HCT116 (cell line): ENCODE measurements around the gene RNF8. TPM values are rescaled to one million over a fixed set of nuclear protein-coding genes. Genes with fewer than 3 reads are reported as not detected.
"Not testable (repeated sequence)": the region's sequence is repeated elsewhere in the genome, so short reads cannot be mapped to it uniquely, and the experiment has no call there.

Source experiments
- ATAC-seq: fragments of 200-7000 bp; cut with Tn5 transposase; 2 replicates; pipeline ENCODE4 v1.9.1; 2020; ENCODE audit warnings: mild to moderate bottlenecking, moderate library complexity
- BruUV-seq: library from RNA; stranded (reverse); fragments of 400-500 nt; replicated peaks from 2 replicates; lab custom pipeline; 2021; lab: Mats Ljungman, UMichigan
- CTCF ChIA-PET: fragments of 300-600 bp; sonication (Branson Sonifier 250); formaldehyde crosslinking; loops from one replicate; lab custom pipeline; 2021; ENCODE audit warnings: antibody characterized with exemption; lab: Charles Lee
- POLR2A ChIA-PET: fragments of 300-600, 350-600 bp; sonication (Branson Sonifier 250); formaldehyde crosslinking; loops from one replicate; lab custom pipeline; 2021; ENCODE audit warnings: antibody characterized with exemption; lab: Charles Lee
- RAD21 ChIA-PET, 2 experiments: fragments of 300-600 bp; sonication (Branson Sonifier 250); formaldehyde crosslinking; loops; one replicate each; lab custom pipeline; 2023; ENCODE audit warnings: low total read pairs in 2 of 2; ENCODE audit not compliant: uncharacterized antibody in 2 of 2, unreplicated experiment in 2 of 2, low non-redundant PET in 1 of 2; lab: Charles Lee
- DNase-seq: peaks from one replicate; pipeline ENCODE4 v3.0.0-alpha.2; 2010; ENCODE audit warnings: low read depth, low spot score
- H2AFZ ChIP-seq: fragments of 200-600 bp; shearing (Covaris generic), sonication (generic); 2 replicates; pipeline ENCODE4 v1.6.1; 2017; ENCODE audit warnings: low read depth, mixed run types, mixed read lengths, antibody characterized with exemption, low read length; ENCODE audit not compliant: poor library complexity, severe bottlenecking
- H3K27ac ChIP-seq: 2 replicates; pipeline ENCODE4 v1.5.1; 2012; ENCODE audit warnings: low read depth, low read length
- H3K27me3 ChIP-seq: fragments of 200-600 bp; sonication (generic); 2 replicates; pipeline ENCODE4 v1.6.1; 2016; ENCODE audit warnings: mixed run types, low read length, mixed read lengths; ENCODE audit not compliant: insufficient read depth
- H3K36me3 ChIP-seq, 2 experiments: fragments of 200-500 bp in 1 of 2; fragments of 200-600 bp in 1 of 2; sonication (Bioruptor generic) in 1 of 2; sonication (generic) in 1 of 2; 2 replicates each; pipeline versions ENCODE4 v1.5.1 to v1.6.1; 2014 to 2016; ENCODE audit warnings: low read length in 2 of 2, inconsistent platforms in 1 of 2, mixed read lengths in 1 of 2, mixed run types in 1 of 2; ENCODE audit not compliant: insufficient read depth in 2 of 2, control insufficient read depth in 1 of 2
- H3K4me1 ChIP-seq, 2 experiments: fragments of 200-600 bp in 1 of 2; sonication (generic) in 1 of 2; 2 replicates each; pipeline versions ENCODE4 v1.5.1 to v1.6.1; 2012 to 2017; ENCODE audit warnings: low read length in 2 of 2, inconsistent platforms in 1 of 2, mild to moderate bottlenecking in 1 of 2, mixed read lengths in 1 of 2, mixed run types in 1 of 2, moderate library complexity in 1 of 2; ENCODE audit not compliant: insufficient read depth in 2 of 2, control insufficient read depth in 1 of 2
- H3K4me2 ChIP-seq: fragments of 200-600 bp; sonication (generic); 2 replicates; pipeline ENCODE4 v1.6.1; 2017; ENCODE audit warnings: mixed run types, low read length, mixed read lengths
- H3K4me3 ChIP-seq, 2 experiments: fragments of 200-600 bp in 1 of 2; sonication (generic) in 1 of 2; replicated peaks in 1 of 2; 2 replicates each; pipeline ENCODE4 v1.5.1; 2011 to 2016; ENCODE audit warnings: low read length in 2 of 2, control low read depth in 1 of 2, low read depth in 1 of 2, mild to moderate bottlenecking in 1 of 2, mixed read lengths in 1 of 2, mixed run types in 1 of 2
- H3K79me2 ChIP-seq: fragments of 200-600 bp; sonication (generic); 2 replicates; pipeline ENCODE4 v1.6.1; 2017; ENCODE audit warnings: mild to moderate bottlenecking, mixed run types, low read length, moderate library complexity, mixed read lengths; ENCODE audit not compliant: insufficient read depth
- H3K9ac ChIP-seq: fragments of 200-600 bp; sonication (generic); 2 replicates; pipeline ENCODE4 v1.6.1; 2016; ENCODE audit warnings: low read length, mixed read lengths
- H3K9me2 ChIP-seq: fragments of 200-600 bp; sonication (generic), shearing (Covaris generic); 2 replicates; pipeline ENCODE4 v1.6.1; 2017; ENCODE audit warnings: mixed run types, mild to moderate bottlenecking, moderate library complexity; ENCODE audit not compliant: insufficient read depth
- H3K9me3 ChIP-seq, 2 experiments: fragments of 200-500 bp in 1 of 2; fragments of 200-600 bp in 1 of 2; sonication (Bioruptor generic) in 1 of 2; sonication (generic) in 1 of 2; 2 replicates each; pipeline ENCODE4 v1.6.1; 2014 to 2017; ENCODE audit warnings: low read length in 2 of 2, mixed read lengths in 2 of 2, inconsistent platforms in 1 of 2, low read depth in 1 of 2, mild to moderate bottlenecking in 1 of 2, mixed run types in 1 of 2, moderate library complexity in 1 of 2; ENCODE audit not compliant: control insufficient read depth in 1 of 2, insufficient read depth in 1 of 2
- H4K20me1 ChIP-seq: fragments of 200-600 bp; sonication (generic), shearing (Covaris generic); 2 replicates; pipeline ENCODE4 v1.6.1; 2017; ENCODE audit warnings: mixed run types, mild to moderate bottlenecking, moderate library complexity; ENCODE audit not compliant: insufficient read depth
- ATF3 ChIP-seq: IDR thresholded peaks from 2 replicates; pipeline ENCODE4 v1.6.1; 2012
- CEBPB ChIP-seq: IDR thresholded peaks from 2 replicates; pipeline ENCODE4 v1.6.1; 2012; ENCODE audit warnings: low read depth
- EGR1 ChIP-seq: IDR thresholded peaks from 2 replicates; pipeline ENCODE4 v1.6.1; 2012; ENCODE audit warnings: low read depth
- ELF1 ChIP-seq: IDR thresholded peaks from 2 replicates; pipeline ENCODE4 v1.6.1; 2012; ENCODE audit warnings: low read depth, borderline replicate concordance
- EZH2 ChIP-seq: fragments of 200-600 bp; sonication (generic); IDR thresholded peaks from 2 replicates; pipeline ENCODE4 v1.6.1; 2017; ENCODE audit warnings: antibody characterized with exemption, mixed run types
- EZH2phosphoT487 ChIP-seq: fragments of 200-600 bp; IDR thresholded peaks from 2 replicates; pipeline ENCODE4 v1.6.1; 2018; ENCODE audit warnings: antibody characterized with exemption, borderline replicate concordance
- FOSL1 ChIP-seq: IDR thresholded peaks from 2 replicates; pipeline ENCODE4 v1.6.1; 2012; ENCODE audit warnings: low read depth
- JUND ChIP-seq: IDR thresholded peaks from 2 replicates; pipeline ENCODE4 v1.6.1; 2012
- POLR2A ChIP-seq: IDR thresholded peaks from 2 replicates; pipeline ENCODE4 v1.7.0; 2011; ENCODE audit warnings: borderline replicate concordance; ENCODE audit not compliant: insufficient read depth, insufficient read length; ENCODE audit errors: extremely low read depth
- POLR2AphosphoS5 ChIP-seq: IDR thresholded peaks from 2 replicates; pipeline ENCODE4 v1.6.1; 2011; ENCODE audit warnings: mild to moderate bottlenecking, low read depth, low read length, moderate library complexity
- RAD21 ChIP-seq: IDR thresholded peaks from 2 replicates; pipeline ENCODE4 v1.6.1; 2012; ENCODE audit warnings: low read depth, mild to moderate bottlenecking
- SIN3A ChIP-seq: IDR thresholded peaks from 2 replicates; pipeline ENCODE4 v1.6.1; 2012; ENCODE audit warnings: low read depth
- SP1 ChIP-seq: IDR thresholded peaks from 2 replicates; pipeline ENCODE4 v1.6.1; 2012; ENCODE audit warnings: low read depth
- SRF ChIP-seq: IDR thresholded peaks from 2 replicates; pipeline ENCODE4 v1.6.1; 2012; ENCODE audit warnings: low read depth
- TCF7L2 ChIP-seq: IDR thresholded peaks from 2 replicates; pipeline ENCODE4 v1.7.0; 2011; ENCODE audit warnings: borderline replicate concordance, inconsistent platforms; ENCODE audit not compliant: insufficient read depth, insufficient read length; ENCODE audit errors: extremely low read depth
- YY1 ChIP-seq: IDR thresholded peaks from 2 replicates; pipeline ENCODE4 v1.6.1; 2011; ENCODE audit warnings: low read length, low read depth, moderate library complexity, mild to moderate bottlenecking; ENCODE audit not compliant: insufficient replicate concordance; ENCODE audit errors: extremely low read depth
- ZFX ChIP-seq: fragments of 450-650 bp; IDR thresholded peaks from 2 replicates; pipeline ENCODE4 v1.6.1; 2017
- ZNF274 ChIP-seq: fragments of 200-500 bp; sonication (Bioruptor generic); IDR thresholded peaks from 2 replicates; pipeline ENCODE4 v1.6.1; 2014; ENCODE audit warnings: mild to moderate bottlenecking, low read depth, low read length, inconsistent platforms
- intact Hi-C: fragments of 100-400 bp; cut with micrococcal nuclease; formaldehyde crosslinking; loops from 2 replicates; pipeline ENCODE4 v1.10.0; 2022
- total RNA-seq: library from RNA; stranded (reverse); gene quantifications from one replicate; pipeline ENCODE4 v1.2.1, GENCODE V29; 2021; ENCODE audit not compliant: unreplicated experiment
- TF ChIP-seq, protein P1 (sequence below): IDR thresholded peaks from 2 replicates; pipeline ENCODE4 v1.6.1; 2011; ENCODE audit warnings: mild to moderate bottlenecking, low read length, moderate library complexity; ENCODE audit not compliant: insufficient replicate concordance; ENCODE audit errors: extremely low read depth
- TF ChIP-seq, protein P2 (sequence below), 3 experiments: fragments of 200-600 bp in 1 of 3; sonication (generic) in 1 of 3; IDR thresholded peaks in 2 of 3; conservative IDR thresholded peaks in 1 of 3; 2 replicates each; pipeline ENCODE4 v1.5.1; 2012 to 2017; ENCODE audit warnings: low read depth in 2 of 3, low read length in 2 of 3, antibody characterized with exemption in 1 of 3, borderline replicate concordance in 1 of 3, control low read depth in 1 of 3, mild to moderate bottlenecking in 1 of 3, mixed read lengths in 1 of 3, mixed run types in 1 of 3, moderate library complexity in 1 of 3; ENCODE audit not compliant: insufficient read depth in 1 of 3

Gene RNF8
- total RNA-seq, 1 experiment from 2014 or later = 28.0 TPM

DNA sequence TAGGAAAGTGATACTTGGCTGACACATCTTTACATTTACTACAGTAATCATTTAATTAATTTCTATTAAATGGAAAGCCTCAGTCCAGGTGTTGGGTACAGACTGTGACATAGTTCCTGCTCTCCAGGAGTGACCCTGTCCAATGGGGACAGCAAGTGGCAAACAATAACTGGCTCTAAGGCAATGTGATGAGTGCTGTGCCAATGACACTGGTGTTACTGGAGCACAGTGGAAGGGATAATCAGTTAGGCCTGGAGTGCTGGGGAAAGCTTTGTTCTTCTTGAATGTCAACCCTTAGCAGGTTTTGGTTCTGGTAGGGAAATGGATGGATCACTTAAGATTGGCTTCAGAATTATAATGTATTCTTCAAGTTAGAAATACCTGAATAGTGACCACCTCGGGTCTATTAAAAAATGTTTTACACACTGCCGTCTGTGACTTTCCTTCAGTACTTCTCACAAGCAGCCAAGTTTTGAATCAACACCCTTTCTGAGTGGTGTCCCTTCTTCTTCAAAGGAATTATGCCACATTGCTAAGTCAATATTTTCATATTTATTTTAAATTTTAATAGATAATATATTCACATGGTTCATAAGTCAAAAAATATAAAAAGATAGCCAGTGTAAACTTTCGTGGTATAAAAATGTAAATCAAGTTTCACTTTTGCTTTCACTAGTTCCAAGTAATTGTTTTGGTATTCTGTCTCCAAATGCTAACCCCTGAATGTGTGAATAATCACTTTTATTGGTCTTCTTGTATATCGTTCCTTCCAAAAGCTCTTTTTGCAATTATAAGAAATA, 88.8 kb downstream of the RNF8 start:
- Histone ChIP-seq H4K20me1 (no peaks in the 10 kb centered on the region), H2AFZ (no peak overlapping the region), H3K27me3 (no peaks in the 10 kb centered on the region), H3K9me2 (no peaks in the 10 kb centered on the region), H3K4me1 (no peaks in the 10 kb centered on the region), H3K36me3 (peaks cover 19 to 30% of the 10 kb centered on the region in 2 experiments), H3K9ac (no peak overlapping the region), H3K27ac (no peak overlapping the region), H3K4me3 (no peak overlapping the region), H3K4me2 (no peak overlapping the region), H3K79me2 (no peaks in the 10 kb centered on the region), H3K9me3 (no peaks in the 10 kb centered on the region)
- no TSS peak for BruUV-seq
- intact Hi-C loops = no loop called here
- no peak for ATAC-seq
- ChIA-PET RAD21 (interaction anchor here in 1 of 2 experiments (0.6 kb wide), 1 partner anchor 249 kb away, joined by 5 read pairs; no protein-coding TSS in a partner anchor), POLR2A (no interaction called here), CTCF (no interaction called here)
- no peak for TF ChIP-seq ZNF274
- TF ChIP-seq EZH2 = no peak
- TF ChIP-seq ZFX = no peak
- TF ChIP-seq POLR2A = no peak
- TF ChIP-seq YY1 = no peak
- TF ChIP-seq FOSL1 = no peak
- no peak for TF ChIP-seq EGR1
- no peak for TF ChIP-seq SRF
- no peak for TF ChIP-seq TCF7L2
- TF ChIP-seq RAD21 = no peak
- TF ChIP-seq ELF1 = no peak
- TF ChIP-seq CEBPB = no peak
- no peak for TF ChIP-seq ATF3
- no peak for TF ChIP-seq POLR2AphosphoS5
- TF ChIP-seq JUND = no peak
- TF ChIP-seq, protein P1, sequence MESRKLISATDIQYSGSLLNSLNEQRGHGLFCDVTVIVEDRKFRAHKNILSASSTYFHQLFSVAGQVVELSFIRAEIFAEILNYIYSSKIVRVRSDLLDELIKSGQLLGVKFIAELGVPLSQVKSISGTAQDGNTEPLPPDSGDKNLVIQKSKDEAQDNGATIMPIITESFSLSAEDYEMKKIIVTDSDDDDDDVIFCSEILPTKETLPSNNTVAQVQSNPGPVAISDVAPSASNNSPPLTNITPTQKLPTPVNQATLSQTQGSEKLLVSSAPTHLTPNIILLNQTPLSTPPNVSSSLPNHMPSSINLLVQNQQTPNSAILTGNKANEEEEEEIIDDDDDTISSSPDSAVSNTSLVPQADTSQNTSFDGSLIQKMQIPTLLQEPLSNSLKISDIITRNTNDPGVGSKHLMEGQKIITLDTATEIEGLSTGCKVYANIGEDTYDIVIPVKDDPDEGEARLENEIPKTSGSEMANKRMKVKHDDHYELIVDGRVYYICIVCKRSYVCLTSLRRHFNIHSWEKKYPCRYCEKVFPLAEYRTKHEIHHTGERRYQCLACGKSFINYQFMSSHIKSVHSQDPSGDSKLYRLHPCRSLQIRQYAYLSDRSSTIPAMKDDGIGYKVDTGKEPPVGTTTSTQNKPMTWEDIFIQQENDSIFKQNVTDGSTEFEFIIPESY = no peak
- no peak for TF ChIP-seq SIN3A
- no peak for TF ChIP-seq EZH2phosphoT487
- TF ChIP-seq, protein P2, sequence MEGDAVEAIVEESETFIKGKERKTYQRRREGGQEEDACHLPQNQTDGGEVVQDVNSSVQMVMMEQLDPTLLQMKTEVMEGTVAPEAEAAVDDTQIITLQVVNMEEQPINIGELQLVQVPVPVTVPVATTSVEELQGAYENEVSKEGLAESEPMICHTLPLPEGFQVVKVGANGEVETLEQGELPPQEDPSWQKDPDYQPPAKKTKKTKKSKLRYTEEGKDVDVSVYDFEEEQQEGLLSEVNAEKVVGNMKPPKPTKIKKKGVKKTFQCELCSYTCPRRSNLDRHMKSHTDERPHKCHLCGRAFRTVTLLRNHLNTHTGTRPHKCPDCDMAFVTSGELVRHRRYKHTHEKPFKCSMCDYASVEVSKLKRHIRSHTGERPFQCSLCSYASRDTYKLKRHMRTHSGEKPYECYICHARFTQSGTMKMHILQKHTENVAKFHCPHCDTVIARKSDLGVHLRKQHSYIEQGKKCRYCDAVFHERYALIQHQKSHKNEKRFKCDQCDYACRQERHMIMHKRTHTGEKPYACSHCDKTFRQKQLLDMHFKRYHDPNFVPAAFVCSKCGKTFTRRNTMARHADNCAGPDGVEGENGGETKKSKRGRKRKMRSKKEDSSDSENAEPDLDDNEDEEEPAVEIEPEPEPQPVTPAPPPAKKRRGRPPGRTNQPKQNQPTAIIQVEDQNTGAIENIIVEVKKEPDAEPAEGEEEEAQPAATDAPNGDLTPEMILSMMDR (IDR thresholded peaks at IDR 0.05 in 2 of 3, conservative IDR thresholded peaks at IDR 0.05 in 1 of 3; ENCODE audit: borderline replicate concordance in 1 of 3, insufficient read depth in 1 of 3, low read depth in 2 of 3, low read length in 2 of 3) = no peak
- TF ChIP-seq SP1 = no peak
- DNase-seq = no peak

DNA sequence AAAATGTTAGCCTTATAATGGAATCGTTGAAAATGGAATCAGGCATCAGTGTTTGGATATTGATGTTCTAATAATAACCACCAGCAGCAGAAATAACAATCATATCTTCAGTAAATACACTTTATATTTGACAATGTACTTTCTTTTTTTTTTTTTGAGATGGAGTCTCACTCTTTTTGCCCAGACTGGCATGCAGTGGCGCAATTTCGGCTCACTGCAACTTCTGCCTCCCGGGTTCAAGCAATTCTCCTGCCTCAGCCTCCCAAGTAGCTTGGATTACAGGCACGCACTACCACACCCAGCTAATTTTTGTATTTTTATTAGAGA, 89.4 kb downstream of the RNF8 start:
- H3K79me2 ChIP-seq, H2AFZ ChIP-seq, H3K4me3 ChIP-seq, BruUV-seq, H3K4me1 ChIP-seq, H3K27ac ChIP-seq, CTCF ChIA-PET, H4K20me1 ChIP-seq, H3K9ac ChIP-seq, RAD21 ChIA-PET, POLR2A ChIA-PET, intact Hi-C loops, DNase-seq, H3K9me3 ChIP-seq, H3K4me2 ChIP-seq, H3K9me2 ChIP-seq, H3K27me3 ChIP-seq, ATAC-seq: not testable (repeated sequence)
- H3K36me3 ChIP-seq = peaks cover 19 to 30% of the 10 kb centered on the region in 2 experiments
